Measurements from ENCODE around the gene TRIM45.
"Not testable (repeated sequence)": the region's sequence is repeated elsewhere in the genome, so short reads cannot be mapped to it uniquely, and the experiment has no call there.

The TRIM45 gene

GRCh38 chr1:117143172-117143571 is 21.6 kb upstream of the TRIM45 start:
- H3K4me1 Mint-ChIP-seq (ENCODE audit: low read depth) = no peaks in the 10 kb centered on the region
- H3K27me3 Mint-ChIP-seq = peaks cover 8% of the 10 kb centered on the region
- no peak overlapping the region for H3K4me3 Mint-ChIP-seq
- no peaks in the 10 kb centered on the region for H3K9me3 Mint-ChIP-seq (ENCODE audit: low read depth)
- H3K36me3 Mint-ChIP-seq = no peaks in the 10 kb centered on the region
- H3K27ac Mint-ChIP-seq = no peak overlapping the region

GRCh38 chr1:117142200-117142599 is 20.7 kb upstream of the TRIM45 start:
- no peaks in the 10 kb centered on the region for H3K36me3 Mint-ChIP-seq
- H3K27me3 Mint-ChIP-seq = peaks cover 8% of the 10 kb centered on the region
- no peak overlapping the region for H3K27ac Mint-ChIP-seq
- H3K9me3 Mint-ChIP-seq (ENCODE audit: low read depth) = no peaks in the 10 kb centered on the region
- H3K4me3 Mint-ChIP-seq = no peak overlapping the region
- no peaks in the 10 kb centered on the region for H3K4me1 Mint-ChIP-seq (ENCODE audit: low read depth)

GRCh38 chr1:117138561-117138960 is 17.0 kb upstream of the TRIM45 start:
- Mint-ChIP-seq H3K27me3 (peaks cover 6% of the 10 kb centered on the region), H3K36me3 (no peaks in the 10 kb centered on the region), H3K4me3 (no peak overlapping the region), H3K4me1 (ENCODE audit: low read depth) (no peaks in the 10 kb centered on the region), H3K9me3 (ENCODE audit: low read depth) (no peaks in the 10 kb centered on the region), H3K27ac (no peak overlapping the region)

GRCh38 chr1:117138106-117138505 is 16.6 kb upstream of the TRIM45 start:
- no peaks in the 10 kb centered on the region for H3K36me3 Mint-ChIP-seq
- peaks cover 6% of the 10 kb centered on the region for H3K27me3 Mint-ChIP-seq
- no peak overlapping the region for H3K4me3 Mint-ChIP-seq
- no peak overlapping the region for H3K27ac Mint-ChIP-seq
- H3K9me3 Mint-ChIP-seq (ENCODE audit: low read depth) = no peaks in the 10 kb centered on the region
- no peaks in the 10 kb centered on the region for H3K4me1 Mint-ChIP-seq (ENCODE audit: low read depth)

GRCh38 chr1:117137281-117137855 is 15.8 kb upstream of the TRIM45 start:
- Mint-ChIP-seq H3K9me3 (ENCODE audit: low read depth) (no peaks in the 10 kb centered on the region), H3K4me1 (ENCODE audit: low read depth) (no peaks in the 10 kb centered on the region), H3K27ac (no peak overlapping the region), H3K36me3 (no peaks in the 10 kb centered on the region), H3K27me3 (peaks cover 6% of the 10 kb centered on the region), H3K4me3 (no peak overlapping the region)

GRCh38 chr1:117136749-117137148 is 15.2 kb upstream of the TRIM45 start:
- H3K36me3 Mint-ChIP-seq = no peaks in the 10 kb centered on the region
- no peaks in the 10 kb centered on the region for H3K9me3 Mint-ChIP-seq (ENCODE audit: low read depth)
- no peak overlapping the region for H3K4me3 Mint-ChIP-seq
- no peak overlapping the region for H3K27ac Mint-ChIP-seq
- H3K4me1 Mint-ChIP-seq (ENCODE audit: low read depth) = no peaks in the 10 kb centered on the region
- H3K27me3 Mint-ChIP-seq = peaks cover 6% of the 10 kb centered on the region

- no peaks in the 10 kb centered on the region for H3K4me1 Mint-ChIP-seq (ENCODE audit: low read depth)
- H3K27me3 Mint-ChIP-seq = peaks cover 6% of the 10 kb centered on the region
- H3K9me3 Mint-ChIP-seq (ENCODE audit: low read depth) = no peaks in the 10 kb centered on the region
- H3K4me3 Mint-ChIP-seq = no peak overlapping the region
- H3K27ac Mint-ChIP-seq = no peak overlapping the region
- H3K36me3 Mint-ChIP-seq = no peaks in the 10 kb centered on the region
Measured at GRCh38 chr1:117135329-117135728, 13.8 kb upstream of the TRIM45 start.

- Mint-ChIP-seq H3K9me3 (ENCODE audit: low read depth) (no peaks in the 10 kb centered on the region), H3K27me3 (peaks cover 9% of the 10 kb centered on the region), H3K27ac (no peak overlapping the region), H3K4me3 (no peak overlapping the region), H3K36me3 (no peaks in the 10 kb centered on the region), H3K4me1 (ENCODE audit: low read depth) (peaks cover 2% of the 10 kb centered on the region)
Measured at GRCh38 chr1:117130526-117130925, 9.0 kb upstream of the TRIM45 start.

GRCh38 chr1:117128323-117129079 is 7.0 kb upstream of the TRIM45 start:
- Mint-ChIP-seq H3K27me3 (peaks cover 4% of the 10 kb centered on the region), H3K27ac (peak overlapping the region; percentile 19), H3K9me3 (ENCODE audit: low read depth) (no peaks in the 10 kb centered on the region), H3K4me3 (no peak overlapping the region), H3K4me1 (ENCODE audit: low read depth) (peaks cover 2% of the 10 kb centered on the region), H3K36me3 (no peaks in the 10 kb centered on the region)

GRCh38 chr1:117127795-117128194 is 6.2 kb upstream of the TRIM45 start:
- Mint-ChIP-seq H3K36me3 (no peaks in the 10 kb centered on the region), H3K9me3 (ENCODE audit: low read depth) (no peaks in the 10 kb centered on the region), H3K4me1 (ENCODE audit: low read depth) (peaks cover 2% of the 10 kb centered on the region), H3K4me3 (no peak overlapping the region), H3K27ac (no peak overlapping the region), H3K27me3 (peaks cover 4% of the 10 kb centered on the region)

- peaks cover 11% of the 10 kb centered on the region for H3K4me1 Mint-ChIP-seq (ENCODE audit: low read depth)
- peaks cover 7% of the 10 kb centered on the region for H3K27me3 Mint-ChIP-seq
- H3K36me3 Mint-ChIP-seq = no peaks in the 10 kb centered on the region
- H3K9me3 Mint-ChIP-seq (ENCODE audit: low read depth) = no peaks in the 10 kb centered on the region
- no peak overlapping the region for H3K27ac Mint-ChIP-seq
- no peak overlapping the region for H3K4me3 Mint-ChIP-seq
Measured at GRCh38 chr1:117124661-117125060, 3.1 kb upstream of the TRIM45 start.

- no peak overlapping the region for H3K27ac Mint-ChIP-seq
- H3K4me3 Mint-ChIP-seq = peak overlapping the region; percentile 35
- H3K36me3 Mint-ChIP-seq = no peaks in the 10 kb centered on the region
- peaks cover 9% of the 10 kb centered on the region for H3K4me1 Mint-ChIP-seq (ENCODE audit: low read depth)
- H3K9me3 Mint-ChIP-seq (ENCODE audit: low read depth) = no peaks in the 10 kb centered on the region
- H3K27me3 Mint-ChIP-seq = peaks cover 7% of the 10 kb centered on the region
Measured at GRCh38 chr1:117123274-117123673, 1.7 kb upstream of the TRIM45 start.

- no peaks in the 10 kb centered on the region for H3K36me3 Mint-ChIP-seq
- H3K4me1 Mint-ChIP-seq (ENCODE audit: low read depth) = peaks cover 9% of the 10 kb centered on the region
- H3K27ac Mint-ChIP-seq = no peak overlapping the region
- peaks cover 7% of the 10 kb centered on the region for H3K27me3 Mint-ChIP-seq
- no peaks in the 10 kb centered on the region for H3K9me3 Mint-ChIP-seq (ENCODE audit: low read depth)
- H3K4me3 Mint-ChIP-seq = peak overlapping the region; percentile 84
Measured at GRCh38 chr1:117122330-117123025, 929 bp upstream of the TRIM45 start.

GRCh38 chr1:117120774-117121588 is 568 bp downstream of the TRIM45 start:
- Mint-ChIP-seq H3K9me3 (ENCODE audit: low read depth) (no peaks in the 10 kb centered on the region), H3K27me3 (peaks cover 3% of the 10 kb centered on the region), H3K27ac (peak overlapping the region; percentile 16), H3K4me3 (peak overlapping the region; percentile 84), H3K36me3 (no peaks in the 10 kb centered on the region), H3K4me1 (ENCODE audit: low read depth) (peaks cover 9% of the 10 kb centered on the region)

GRCh38 chr1:117119144-117119543 is 2.4 kb downstream of the TRIM45 start:
- H3K9me3 Mint-ChIP-seq (ENCODE audit: low read depth); H3K36me3 Mint-ChIP-seq; H3K27ac Mint-ChIP-seq; H3K4me3 Mint-ChIP-seq; H3K4me1 Mint-ChIP-seq (ENCODE audit: low read depth); H3K27me3 Mint-ChIP-seq: not testable (repeated sequence)
